ENCODE data around the gene HSFX1. TPM values are rescaled to one million over a fixed set of nuclear protein-coding genes. Genes with fewer than 3 reads are reported as not detected.
"Not testable (repeated sequence)": the region's sequence is repeated elsewhere in the genome, so short reads cannot be mapped to it uniquely, and the experiment has no call there.

The HSFX1 gene
- total RNA-seq, 1 donor from 2014 or later: 1.6 TPM

DNA sequence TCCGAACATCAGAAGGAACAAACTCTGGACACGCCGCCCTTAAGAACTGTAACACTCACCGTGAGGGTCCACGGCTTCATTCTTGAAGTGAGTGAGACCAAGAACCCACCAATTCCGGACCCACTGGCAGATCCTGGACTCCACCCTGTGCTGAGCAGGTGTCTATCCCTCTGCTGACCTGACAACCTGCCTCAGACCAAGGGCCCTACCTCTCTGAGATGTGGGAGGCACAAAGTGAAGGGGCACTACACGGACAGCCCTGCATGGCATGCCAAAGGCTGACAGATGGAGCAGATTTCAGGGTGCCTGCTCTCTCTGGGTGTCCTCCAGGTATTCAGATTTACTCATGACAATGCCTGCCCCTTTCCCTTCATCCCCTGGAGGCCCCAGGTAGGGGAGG, 14.0 kb upstream of the HSFX1 start:
- Mint-ChIP-seq H3K4me1 (ENCODE audit: low read depth) (no peaks in the 10 kb centered on the region), H3K9me3 (ENCODE audit: low read depth) (peaks cover 2% of the 10 kb centered on the region), H3K27ac (ENCODE audit: unreplicated experiment) (no peak overlapping the region), H3K36me3 (ENCODE audit: low read depth) (no peaks in the 10 kb centered on the region), H3K4me3 (ENCODE audit: unreplicated experiment) (no peak overlapping the region), H3K27me3 (ENCODE audit: low read depth) (peaks cover 2% of the 10 kb centered on the region)
- TF ChIP-seq, protein P1, sequence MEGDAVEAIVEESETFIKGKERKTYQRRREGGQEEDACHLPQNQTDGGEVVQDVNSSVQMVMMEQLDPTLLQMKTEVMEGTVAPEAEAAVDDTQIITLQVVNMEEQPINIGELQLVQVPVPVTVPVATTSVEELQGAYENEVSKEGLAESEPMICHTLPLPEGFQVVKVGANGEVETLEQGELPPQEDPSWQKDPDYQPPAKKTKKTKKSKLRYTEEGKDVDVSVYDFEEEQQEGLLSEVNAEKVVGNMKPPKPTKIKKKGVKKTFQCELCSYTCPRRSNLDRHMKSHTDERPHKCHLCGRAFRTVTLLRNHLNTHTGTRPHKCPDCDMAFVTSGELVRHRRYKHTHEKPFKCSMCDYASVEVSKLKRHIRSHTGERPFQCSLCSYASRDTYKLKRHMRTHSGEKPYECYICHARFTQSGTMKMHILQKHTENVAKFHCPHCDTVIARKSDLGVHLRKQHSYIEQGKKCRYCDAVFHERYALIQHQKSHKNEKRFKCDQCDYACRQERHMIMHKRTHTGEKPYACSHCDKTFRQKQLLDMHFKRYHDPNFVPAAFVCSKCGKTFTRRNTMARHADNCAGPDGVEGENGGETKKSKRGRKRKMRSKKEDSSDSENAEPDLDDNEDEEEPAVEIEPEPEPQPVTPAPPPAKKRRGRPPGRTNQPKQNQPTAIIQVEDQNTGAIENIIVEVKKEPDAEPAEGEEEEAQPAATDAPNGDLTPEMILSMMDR (IDR thresholded peaks at IDR 0.05): no peak
- no peak for DNase-seq (ENCODE audit: low spot score)

DNA sequence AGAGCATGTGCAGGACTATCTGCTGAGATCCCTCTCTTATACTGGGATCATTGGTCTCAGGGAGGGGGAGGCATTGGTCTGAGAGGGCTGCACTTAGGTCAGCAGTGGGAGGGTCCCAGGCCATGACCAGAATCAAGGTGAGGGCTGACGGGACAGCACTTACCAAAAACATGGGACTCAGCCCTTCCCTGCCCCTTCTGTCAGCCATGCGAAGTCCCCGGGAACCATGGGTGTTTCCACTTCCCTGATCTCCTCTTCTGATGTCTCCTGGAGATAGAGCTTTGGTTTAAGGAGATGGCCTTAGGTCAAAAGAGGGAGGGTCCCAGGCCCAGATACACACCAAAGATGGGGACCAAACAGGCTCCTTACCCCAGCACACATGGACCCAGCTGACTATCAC, 12.9 kb upstream of the HSFX1 start:
- Mint-ChIP-seq H3K4me1 (ENCODE audit: low read depth) (no peaks in the 10 kb centered on the region), H3K36me3 (ENCODE audit: low read depth) (no peaks in the 10 kb centered on the region), H3K9me3 (ENCODE audit: low read depth) (peaks cover 2% of the 10 kb centered on the region), H3K27me3 (ENCODE audit: low read depth) (peaks cover 2% of the 10 kb centered on the region), H3K27ac (ENCODE audit: unreplicated experiment) (no peak overlapping the region), H3K4me3 (ENCODE audit: unreplicated experiment) (no peak overlapping the region)
- TF ChIP-seq, protein P1 (IDR thresholded peaks at IDR 0.05): no peak
- no peak for DNase-seq (ENCODE audit: low spot score)

DNA sequence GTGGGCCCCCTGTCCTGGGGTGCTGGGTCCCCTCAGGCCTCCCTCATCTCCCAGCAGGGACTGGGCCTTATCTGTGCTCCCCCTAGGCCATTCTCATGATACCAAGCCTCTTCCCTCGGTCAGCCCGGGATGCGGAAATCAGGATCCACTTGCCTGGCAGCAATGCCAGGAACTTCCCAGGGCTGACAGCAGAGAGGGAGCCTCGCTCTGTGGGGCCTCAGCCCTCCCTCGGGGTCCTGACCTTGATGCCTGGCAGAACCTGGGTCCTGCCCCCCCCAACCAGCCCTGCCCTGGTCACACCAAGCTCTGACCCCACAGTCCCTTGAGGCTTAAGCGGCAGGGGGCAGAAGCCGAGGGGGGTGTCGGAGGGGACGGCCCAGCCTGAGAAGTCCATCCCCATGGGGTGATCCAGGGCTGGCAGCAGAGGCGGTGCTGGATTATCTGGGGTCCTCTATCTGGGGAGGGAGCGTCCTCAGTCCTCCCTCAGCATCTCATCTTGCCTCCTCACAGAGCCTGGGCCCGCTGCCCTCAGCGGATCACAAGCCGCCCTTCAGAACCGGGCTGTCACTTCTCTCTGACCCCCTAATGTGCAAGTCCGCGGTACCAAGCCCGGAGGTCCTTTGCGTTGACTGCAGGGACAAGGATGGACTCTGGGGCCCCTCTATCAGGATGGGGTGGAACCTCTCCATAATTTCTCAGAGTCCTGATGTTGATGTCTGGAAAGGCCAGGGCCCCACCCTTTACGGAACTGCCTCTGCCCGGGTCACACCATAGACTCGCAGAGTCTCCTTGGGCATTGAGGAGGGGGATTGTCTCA, 11.8 kb upstream of the HSFX1 start:
- not testable (repeated sequence) for H3K27me3 Mint-ChIP-seq (ENCODE audit: low read depth)

DNA sequence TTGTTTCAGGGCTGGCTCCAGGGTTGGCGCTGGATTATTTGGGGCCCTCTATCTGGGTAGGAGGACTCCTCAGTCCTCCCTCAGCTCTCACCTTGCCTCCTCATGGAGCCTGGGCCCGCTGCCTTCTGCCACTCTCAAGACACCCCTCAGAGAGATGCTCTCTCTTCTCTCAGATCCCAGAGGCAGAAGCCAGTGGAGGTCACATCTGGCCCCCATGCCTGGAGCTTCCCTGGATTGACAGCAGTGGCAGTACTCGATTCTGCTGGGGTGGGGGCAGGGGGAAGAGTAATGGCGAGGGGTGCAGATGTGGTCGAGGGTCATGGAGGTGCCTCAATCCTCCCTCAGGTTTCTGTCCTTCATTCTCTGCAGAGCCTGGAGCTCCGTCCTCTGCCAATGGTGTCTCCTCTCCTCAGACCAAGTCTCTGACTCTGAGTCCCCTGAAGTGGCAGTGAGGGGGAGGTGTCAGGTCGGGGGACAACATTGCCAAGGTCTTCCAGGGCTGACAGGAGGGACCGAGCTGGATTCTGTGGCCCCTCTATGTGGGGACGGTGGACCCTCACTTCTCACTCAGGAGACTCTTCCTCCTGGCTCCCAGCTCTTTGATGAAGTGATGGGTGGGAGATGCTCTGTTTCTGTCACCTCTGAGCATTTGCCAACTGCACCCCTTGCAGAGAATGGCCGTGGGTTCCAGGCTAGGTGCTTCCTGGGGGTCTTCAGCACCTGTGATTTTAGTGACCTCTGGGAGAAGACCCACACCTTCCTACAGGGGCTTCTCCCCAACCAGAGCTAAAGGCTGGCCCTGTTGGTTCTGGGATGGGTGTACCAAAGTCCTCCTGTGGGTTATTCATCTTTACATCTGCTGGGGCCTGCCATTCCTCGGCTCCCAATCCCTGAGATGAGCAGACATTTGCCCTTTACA, 10.9 kb upstream of the HSFX1 start:
- TF ChIP-seq, protein P1 (IDR thresholded peaks at IDR 0.05): no peak
- Mint-ChIP-seq H3K27me3 (ENCODE audit: low read depth) (no peaks in the 10 kb centered on the region), H3K4me1 (ENCODE audit: low read depth) (no peaks in the 10 kb centered on the region), H3K9me3 (ENCODE audit: low read depth) (peaks cover 2% of the 10 kb centered on the region), H3K4me3 (ENCODE audit: unreplicated experiment) (no peak overlapping the region), H3K27ac (ENCODE audit: unreplicated experiment) (no peak overlapping the region), H3K36me3 (ENCODE audit: low read depth) (no peaks in the 10 kb centered on the region)
- DNase-seq (ENCODE audit: low spot score): peak; percentile 41

More for the DNA sequence above, 11.8 kb upstream of the HSFX1 start:
- not testable (repeated sequence) for H3K27ac Mint-ChIP-seq (ENCODE audit: unreplicated experiment); H3K36me3 Mint-ChIP-seq (ENCODE audit: low read depth); H3K9me3 Mint-ChIP-seq (ENCODE audit: low read depth); H3K4me3 Mint-ChIP-seq (ENCODE audit: unreplicated experiment); H3K4me1 Mint-ChIP-seq (ENCODE audit: low read depth)
- peak; percentile 72 for DNase-seq (ENCODE audit: low spot score)

DNA sequence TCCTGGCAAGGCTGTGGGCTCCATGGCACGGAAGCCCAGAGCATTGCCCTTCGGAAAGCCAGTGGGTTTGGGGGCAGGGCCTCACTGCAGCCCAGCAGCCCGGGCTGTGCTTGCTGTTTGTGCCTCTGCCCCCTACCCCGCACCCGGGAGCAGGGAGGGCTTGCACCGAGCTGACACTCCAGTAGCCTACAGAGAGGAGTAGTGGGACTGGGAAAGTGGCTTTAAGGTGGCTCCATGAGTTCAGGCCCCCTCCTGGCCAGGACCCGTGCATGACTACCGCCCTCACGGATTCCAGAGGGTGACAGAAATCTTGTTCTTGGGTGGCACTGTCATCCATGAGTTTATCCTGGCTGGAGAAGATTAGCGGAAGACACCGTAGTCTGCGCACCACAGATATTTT, 3.5 kb upstream of the HSFX1 start:
- not testable (repeated sequence) for H3K4me1 Mint-ChIP-seq (ENCODE audit: low read depth); H3K4me3 Mint-ChIP-seq (ENCODE audit: unreplicated experiment); H3K9me3 Mint-ChIP-seq (ENCODE audit: low read depth); H3K27ac Mint-ChIP-seq (ENCODE audit: unreplicated experiment); DNase-seq (ENCODE audit: low spot score); H3K36me3 Mint-ChIP-seq (ENCODE audit: low read depth); H3K27me3 Mint-ChIP-seq (ENCODE audit: low read depth)

DNA sequence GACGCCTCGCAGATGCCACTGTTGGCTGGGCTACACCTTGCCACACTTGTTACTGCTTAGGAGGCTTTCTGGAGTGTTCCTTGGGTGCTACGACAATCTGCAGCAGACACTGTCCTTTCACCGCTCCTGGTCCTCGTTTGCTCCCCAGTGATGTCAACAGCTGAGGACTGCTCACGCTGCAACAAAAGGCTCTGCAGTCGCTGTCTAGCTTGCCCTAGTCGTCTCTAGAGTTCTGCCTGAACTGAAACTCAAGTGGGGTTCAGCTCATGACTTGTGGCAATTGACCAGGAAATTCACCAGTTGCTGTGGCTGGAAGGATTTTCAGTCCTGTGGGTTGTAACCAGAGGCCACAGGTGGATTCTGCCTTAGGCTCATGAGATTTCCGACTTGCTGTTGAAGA, 842 bp upstream of the HSFX1 start:
- not testable (repeated sequence) for H3K4me3 Mint-ChIP-seq (ENCODE audit: unreplicated experiment); H3K9me3 Mint-ChIP-seq (ENCODE audit: low read depth); H3K4me1 Mint-ChIP-seq (ENCODE audit: low read depth); DNase-seq (ENCODE audit: low spot score); H3K27me3 Mint-ChIP-seq (ENCODE audit: low read depth); H3K36me3 Mint-ChIP-seq (ENCODE audit: low read depth); H3K27ac Mint-ChIP-seq (ENCODE audit: unreplicated experiment)

DNA sequence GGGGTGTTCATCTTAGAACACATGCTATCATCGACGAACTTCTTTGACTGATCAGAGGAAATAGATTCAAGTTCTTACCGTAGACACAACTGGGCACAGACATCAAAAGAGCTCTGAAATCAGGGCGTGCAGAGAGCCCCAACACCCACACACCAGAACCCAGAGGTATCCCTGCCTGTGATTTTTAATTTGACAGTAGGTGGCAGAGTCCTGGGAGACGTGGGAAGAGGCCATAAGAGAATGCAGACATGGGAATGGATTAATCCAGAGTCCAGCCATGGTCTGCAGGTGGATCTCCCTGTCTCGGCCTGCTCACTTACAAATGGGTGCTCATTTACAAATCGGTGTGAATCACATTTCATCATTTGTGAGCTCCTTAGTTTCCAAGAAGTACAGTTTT, 4.1 kb downstream of the HSFX1 start:
- H3K4me3 Mint-ChIP-seq (ENCODE audit: unreplicated experiment); DNase-seq (ENCODE audit: low spot score); H3K9me3 Mint-ChIP-seq (ENCODE audit: low read depth); H3K27ac Mint-ChIP-seq (ENCODE audit: unreplicated experiment); H3K36me3 Mint-ChIP-seq (ENCODE audit: low read depth); H3K27me3 Mint-ChIP-seq (ENCODE audit: low read depth); H3K4me1 Mint-ChIP-seq (ENCODE audit: low read depth): not testable (repeated sequence)

DNA sequence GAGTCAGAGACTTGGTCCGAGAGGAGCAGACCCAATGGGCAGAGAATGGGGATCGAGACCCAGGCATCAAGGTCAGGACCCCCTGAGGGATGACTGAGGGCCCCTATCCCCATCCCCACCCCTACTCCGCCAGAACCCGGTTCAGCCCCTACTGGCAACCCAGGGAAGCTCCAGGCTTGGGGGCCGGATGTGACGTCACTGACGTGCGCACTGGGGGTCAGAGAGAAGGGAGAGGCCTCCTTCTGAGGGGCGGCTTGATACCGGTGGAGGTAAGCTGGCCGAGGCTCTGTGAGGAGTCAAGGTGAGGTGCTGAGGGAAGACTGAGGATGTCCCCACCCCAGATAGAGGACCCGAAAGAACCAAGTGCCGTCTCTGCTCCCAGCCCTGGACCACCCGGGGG, 7.9 kb downstream of the HSFX1 start, which contains the start of gene MAGEA9:
MAGEA9 (plus strand) TSS at position 204 of the 400 bp plus-strand sequence. CDS start 4,281 bp downstream, outside the sequence.
- not testable (repeated sequence) for H3K27me3 Mint-ChIP-seq (ENCODE audit: low read depth); H3K9me3 Mint-ChIP-seq (ENCODE audit: low read depth); H3K4me1 Mint-ChIP-seq (ENCODE audit: low read depth); H3K27ac Mint-ChIP-seq (ENCODE audit: unreplicated experiment); DNase-seq (ENCODE audit: low spot score); H3K4me3 Mint-ChIP-seq (ENCODE audit: unreplicated experiment); H3K36me3 Mint-ChIP-seq (ENCODE audit: low read depth)

DNA sequence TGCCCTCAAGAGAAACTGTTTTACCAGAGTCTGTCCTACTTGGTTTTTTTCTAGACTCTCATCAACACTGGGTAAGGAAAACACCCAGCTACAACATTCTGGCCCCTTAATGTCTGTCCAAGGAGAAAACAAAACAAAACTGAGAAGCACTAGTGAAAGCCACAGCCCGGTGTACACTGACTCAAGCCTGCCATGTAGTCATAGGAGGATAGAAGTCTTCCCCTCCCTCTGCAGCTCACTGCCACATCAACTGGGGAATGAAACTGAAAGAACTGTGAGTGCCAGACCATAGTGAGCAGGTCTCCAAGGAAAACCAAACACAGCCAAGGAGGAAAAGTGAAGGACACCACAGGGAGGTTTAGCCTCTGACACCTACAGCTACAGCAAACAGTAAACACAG, 21.7 kb downstream of the HSFX1 start:
- not testable (repeated sequence) for DNase-seq (ENCODE audit: low spot score); H3K27ac Mint-ChIP-seq (ENCODE audit: unreplicated experiment); H3K4me1 Mint-ChIP-seq (ENCODE audit: low read depth); H3K36me3 Mint-ChIP-seq (ENCODE audit: low read depth); H3K27me3 Mint-ChIP-seq (ENCODE audit: low read depth); H3K4me3 Mint-ChIP-seq (ENCODE audit: unreplicated experiment)
- H3K9me3 Mint-ChIP-seq (ENCODE audit: low read depth): peaks cover 20% of the 10 kb centered on the region

All from chondrocyte (in vitro differentiated cells).